HEK293T (cell line): Measurements from ENCODE around the gene IER5.

Source experiments
- BHLHE40 ChIP-seq: fragments of 450-650 bp; IDR thresholded peaks from 2 replicates; pipeline ENCODE4 v1.6.1; 2016; ENCODE audit warnings: mild to moderate bottlenecking, moderate library complexity, borderline replicate concordance
- ELF4 ChIP-seq: fragments of 450-650 bp; IDR thresholded peaks from 2 replicates; pipeline ENCODE4 v1.6.1; 2017; ENCODE audit warnings: antibody characterized with exemption
- L3MBTL2 ChIP-seq: fragments of 450-650 bp; conservative IDR thresholded peaks from 2 replicates; pipeline ENCODE4 v1.6.1; 2016; ENCODE audit warnings: mild to moderate bottlenecking
- NFRKB ChIP-seq: fragments of 450-650 bp; IDR thresholded peaks from 2 replicates; pipeline ENCODE4 v1.6.1; 2016; ENCODE audit warnings: mild to moderate bottlenecking, moderate library complexity
- TARDBP ChIP-seq: fragments of 450-650 bp; IDR thresholded peaks from 2 replicates; pipeline ENCODE4 v1.6.1; 2016
- ZNF384 ChIP-seq: fragments of 450-650 bp; IDR thresholded peaks from 2 replicates; pipeline ENCODE4 v1.6.1; 2016
- TF ChIP-seq, protein P1 (sequence below): fragments of 450-650 bp; IDR thresholded peaks from 2 replicates; pipeline ENCODE4 v1.6.1; 2016

DNA sequence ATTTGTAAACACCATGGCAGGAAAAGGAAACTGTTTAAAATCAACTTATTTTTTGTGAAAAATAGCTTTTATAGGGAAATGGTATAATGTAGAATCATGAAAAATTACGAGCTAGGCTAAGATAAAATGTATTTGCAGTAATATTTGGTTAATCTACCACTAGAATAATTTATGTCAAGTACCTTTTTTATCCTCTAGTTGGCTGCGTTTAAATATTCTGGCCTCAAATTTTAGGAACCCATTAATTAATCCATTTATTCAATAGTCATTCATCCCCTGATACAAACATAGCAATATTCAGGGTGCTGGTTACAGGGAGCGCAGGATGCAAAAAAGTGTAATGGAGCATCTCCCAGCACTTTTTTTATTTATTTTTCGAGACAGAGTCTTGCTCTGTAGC is 8.6 kb upstream of the IER5 start:
- no peak for TF ChIP-seq TARDBP
- TF ChIP-seq ELF4: no peak
- TF ChIP-seq ZNF384: no peak
- TF ChIP-seq, protein P1, sequence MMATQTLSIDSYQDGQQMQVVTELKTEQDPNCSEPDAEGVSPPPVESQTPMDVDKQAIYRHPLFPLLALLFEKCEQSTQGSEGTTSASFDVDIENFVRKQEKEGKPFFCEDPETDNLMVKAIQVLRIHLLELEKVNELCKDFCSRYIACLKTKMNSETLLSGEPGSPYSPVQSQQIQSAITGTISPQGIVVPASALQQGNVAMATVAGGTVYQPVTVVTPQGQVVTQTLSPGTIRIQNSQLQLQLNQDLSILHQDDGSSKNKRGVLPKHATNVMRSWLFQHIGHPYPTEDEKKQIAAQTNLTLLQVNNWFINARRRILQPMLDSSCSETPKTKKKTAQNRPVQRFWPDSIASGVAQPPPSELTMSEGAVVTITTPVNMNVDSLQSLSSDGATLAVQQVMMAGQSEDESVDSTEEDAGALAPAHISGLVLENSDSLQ: no peak
- no peak for TF ChIP-seq L3MBTL2
- TF ChIP-seq BHLHE40: no peak
- TF ChIP-seq NFRKB: no peak
